Body of pancreas (tissue), 4 donors: ENCODE data around the gene THRSP. TPM values are rescaled to one million over a fixed set of nuclear protein-coding genes. Genes with fewer than 3 reads are reported as not detected.

ENCODE experiments used
- ATAC-seq: fragments of 150-250 bp; one replicate; pipeline ENCODE4 v1.9.1; 2016
- DNase-seq, 4 donors: peaks; one replicate each; pipeline ENCODE4 v3.0.0-alpha.2; 2019
- H3K27ac ChIP-seq, 4 donors: fragments of 200-600 bp; sonication (generic); 1 replicate in 3 of 4; 2 replicates in 1 of 4; pipeline versions ENCODE4 v1.5.1 to v1.6.1; 2016 to 2019; ENCODE audit warnings: mild to moderate bottlenecking in 1 of 4, mixed read lengths in 1 of 4, moderate library complexity in 1 of 4
- H3K27me3 ChIP-seq, 2 donors: fragments of 200-600 bp; sonication (generic); one replicate each; pipeline ENCODE4 v1.6.0; 2016; ENCODE audit warnings: mild to moderate bottlenecking in 1 of 2
- H3K36me3 ChIP-seq, 2 donors: fragments of 200-600 bp; sonication (generic); replicated peaks in 1 of 2; 2 replicates each; pipeline ENCODE4 v1.5.1; 2016; ENCODE audit warnings: low read depth in 2 of 2; ENCODE audit not compliant: insufficient read depth in 1 of 2
- H3K4me1 ChIP-seq: fragments of 200-600 bp; sonication (generic); one replicate; pipeline ENCODE4 v1.6.0; 2016
- H3K4me3 ChIP-seq, 2 donors: fragments of 200-600 bp; sonication (generic); 1 replicate in 1 of 2; 2 replicates in 1 of 2; pipeline ENCODE4 v1.5.1; 2016 to 2019
- H3K9me3 ChIP-seq, 3 donors: fragments of 200-600 bp; sonication (generic); 1 replicate in 2 of 3; 2 replicates in 1 of 3; pipeline ENCODE4 v1.5.1; 2016
- CTCF ChIP-seq, 7 experiments: fragments of 450-650 bp in 4 of 7; fragments of 200-600 bp in 3 of 7; sonication (generic) in 3 of 7; IDR thresholded peaks; one replicate each; pipeline ENCODE4 v1.5.1; 2016 to 2019; ENCODE audit warnings: antibody characterized with exemption in 7 of 7
- POLR2A ChIP-seq, 3 donors: fragments of 450-650 bp; IDR thresholded peaks; one replicate each; pipeline ENCODE4 v1.6.1; 2016; ENCODE audit warnings: antibody characterized with exemption in 3 of 3, mild to moderate bottlenecking in 2 of 3
- WGBS, 2 donors: methylation state at CpG; one replicate each; pipeline ENCODE4 v1.1.5; 2017; 5-methylcytosine and 5-hydroxymethylcytosine counted together
- intact Hi-C: fragments of 100-400 bp; cut with DNase I; formaldehyde crosslinking; loops from one replicate; pipeline ENCODE4 v1.15.1; 2023
- total RNA-seq, 2 donors: library from RNA; depleted of rRNA; stranded (reverse); fragments of >200 nt; gene quantifications; one replicate each; pipeline ENCODE4 v1.1.0, GENCODE V29; 2016

The THRSP gene
- total RNA-seq, 2 donors from 2014 or later: 6.6 TPM; not detected in 1

DNA sequence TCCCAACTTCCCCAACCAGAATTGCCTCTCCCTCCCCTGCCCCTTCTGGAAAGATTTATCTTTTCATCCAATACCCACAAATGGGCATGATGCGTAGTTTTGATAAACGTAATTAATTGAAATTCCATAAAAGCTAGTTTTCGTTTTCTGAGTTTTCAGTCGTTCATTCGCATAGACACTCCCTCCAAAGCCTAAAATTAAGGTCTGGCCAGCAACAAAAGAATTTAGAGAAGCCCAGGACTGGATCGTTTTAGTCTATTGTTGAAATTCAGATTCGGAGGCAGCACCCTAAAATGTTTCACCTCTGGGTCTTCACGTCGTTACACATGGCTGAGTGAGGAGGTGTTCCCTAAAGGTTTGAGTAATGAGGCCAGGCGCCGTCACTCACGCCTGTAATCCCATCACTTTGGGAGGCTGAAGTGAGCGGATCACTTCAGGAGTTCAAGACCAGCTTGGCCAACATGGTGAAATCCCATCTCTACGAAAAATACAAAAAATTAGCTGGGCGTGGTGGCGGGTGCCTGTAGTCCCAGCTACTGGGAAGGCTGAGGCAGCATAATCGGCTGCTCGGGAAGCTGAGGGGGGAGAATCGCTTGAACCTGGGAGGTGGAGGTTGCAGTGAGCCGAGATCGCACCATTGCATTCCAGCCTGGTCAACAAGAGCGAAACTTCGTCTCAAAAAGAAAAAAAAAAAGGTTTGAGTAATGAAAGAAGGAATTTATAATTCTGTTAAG is 16.6 kb downstream of the THRSP start:
- no peaks in the 10 kb centered on the region for H3K27me3 ChIP-seq
- ATAC-seq: peak; percentile 11
- H3K4me3 ChIP-seq: peak overlapping the region; percentile 20 to 99
- no peak for DNase-seq
- TF ChIP-seq POLR2A (IDR thresholded peaks at IDR 0.05) (no peak), CTCF (IDR thresholded peaks at IDR 0.05) (no peak)
- H3K36me3 ChIP-seq: no peaks in the 10 kb centered on the region
- WGBS, 2 donors: 49 to 52% methylated on average over 23 of the region's 23 CpGs
- intact Hi-C loops: no loop called here
- peaks cover 41% of the 10 kb centered on the region for H3K4me1 ChIP-seq
- peak overlapping the region; percentile 63 to 92 (median 80) for H3K27ac ChIP-seq
- H3K9me3 ChIP-seq: no peaks in the 10 kb centered on the region

- H3K36me3 ChIP-seq: no peaks in the 10 kb centered on the region
- DNase-seq: no peak
- H3K27me3 ChIP-seq: no peaks in the 10 kb centered on the region
- H3K4me3 ChIP-seq: no peak overlapping the region
- no peak for TF ChIP-seq POLR2A (IDR thresholded peaks at IDR 0.05)
- no peak for TF ChIP-seq CTCF (IDR thresholded peaks at IDR 0.05)
- no peaks in the 10 kb centered on the region for H3K9me3 ChIP-seq
- WGBS, 2 donors: 76 to 77% methylated on average over 11 of the region's 11 CpGs
- no peak overlapping the region for H3K27ac ChIP-seq
- intact Hi-C loops: no loop called here
- H3K4me1 ChIP-seq: peaks cover 34% of the 10 kb centered on the region
- ATAC-seq: no peak
These were observed 17.3 kb downstream of the THRSP start for GRCh38 chr11:78080818-78081495.

GRCh38 chr11:78081583-78081982 is 17.9 kb downstream of the THRSP start:
- H3K4me1 ChIP-seq: peaks cover 28% of the 10 kb centered on the region
- no peaks in the 10 kb centered on the region for H3K27me3 ChIP-seq
- no peaks in the 10 kb centered on the region for H3K36me3 ChIP-seq
- H3K27ac ChIP-seq: no peak overlapping the region
- ATAC-seq (no peak), DNase-seq (no peak)
- H3K4me3 ChIP-seq: no peak overlapping the region
- H3K9me3 ChIP-seq: no peaks in the 10 kb centered on the region
- 65 to 85% methylated on average over 6 of the region's 6 CpGs for WGBS, 2 donors
- TF ChIP-seq CTCF (IDR thresholded peaks at IDR 0.05) (no peak), POLR2A (IDR thresholded peaks at IDR 0.05) (no peak)
- intact Hi-C loops: no loop called here

- H3K9me3 ChIP-seq: no peaks in the 10 kb centered on the region
- no peaks in the 10 kb centered on the region for H3K36me3 ChIP-seq
- H3K4me3 ChIP-seq: no peak overlapping the region
- 70 to 73% methylated on average over 8 of the region's 8 CpGs for WGBS, 2 donors
- H3K4me1 ChIP-seq: peaks cover 22% of the 10 kb centered on the region
- H3K27ac ChIP-seq: no peak overlapping the region
- no peaks in the 10 kb centered on the region for H3K27me3 ChIP-seq
- no peak for DNase-seq
- TF ChIP-seq POLR2A (IDR thresholded peaks at IDR 0.05): no peak
- no peak for TF ChIP-seq CTCF (IDR thresholded peaks at IDR 0.05)
- ATAC-seq: no peak
- intact Hi-C loops: no loop called here
These were observed 18.5 kb downstream of the THRSP start for GRCh38 chr11:78082146-78082545.
